ENCODE results near the gene M1AP. TPM values are rescaled to one million over a fixed set of nuclear protein-coding genes. Genes with fewer than 3 reads are reported as not detected.
A peak's percentile ranks its signal among the peaks of the same experiment; 100 is the strongest.

Gene M1AP
- total and polyA plus RNA-seq, 10 donors, result 0.26 to 2.0 (median 0.65) TPM

GRCh38 chr2:74531666-74532065, 116.5 kb downstream of the M1AP start:
- peaks cover 0 to 51% (median 29%) of the 10 kb centered on the region in 6 donors for H3K36me3 ChIP-seq
- peak; percentile 63 for DNase-seq
- H3K4me1 ChIP-seq, result peaks cover 20 to 52% (median 38%) of the 10 kb centered on the region in 6 donors
- H3K27ac ChIP-seq, result peak overlapping the region in 5 of 8 donors; percentile 27 to 97 (median 94)
- TF ChIP-seq POLR2AphosphoS5 (IDR thresholded peaks at IDR 0.05) (no peak), CTCF (IDR thresholded peaks at IDR 0.05 in 8 of 11, conservative IDR thresholded peaks at IDR 0.05 in 3 of 11) (no peak), POLR2A (IDR thresholded peaks at IDR 0.05) (no peak)
- WGBS, 5 donors, result 64 to 69% (median 68%) methylated on average over 7 of the region's 7 CpGs
- no peaks in the 10 kb centered on the region for H3K9me3 ChIP-seq
- H3K4me3 ChIP-seq, result peak overlapping the region in 1 of 8 donors; percentile 86
- intact Hi-C loops (cut with DNase I; ENCODE audit: low total_unique reads), result no loop called here
- H3K27me3 ChIP-seq (replicated peaks in 1 of 7), result no peaks in the 10 kb centered on the region

GRCh38 chr2:74530239-74531187, 117.6 kb downstream of the M1AP start:
- TF ChIP-seq POLR2A (IDR thresholded peaks at IDR 0.05) (peak in 1 of 3 donors; percentile 5), POLR2AphosphoS5 (IDR thresholded peaks at IDR 0.05) (peak; percentile 59 to 74 (median 74)), CTCF (IDR thresholded peaks at IDR 0.05 in 8 of 11, conservative IDR thresholded peaks at IDR 0.05 in 3 of 11) (no peak)
- Histone ChIP-seq H3K4me3 (peak overlapping the region; percentile 83 to 98 (median 89)), H3K4me1 (peaks cover 20 to 59% (median 38%) of the 10 kb centered on the region in 6 donors), H3K9me3 (no peaks in the 10 kb centered on the region), H3K27me3 (replicated peaks in 1 of 7) (no peaks in the 10 kb centered on the region), H3K27ac (peak overlapping the region; percentile 90 to 98 (median 95)), H3K36me3 (peaks cover 0 to 63% (median 40%) of the 10 kb centered on the region in 6 donors)
- peak; percentile 93 for DNase-seq
- intact Hi-C loops (cut with DNase I; ENCODE audit: low total_unique reads), result no loop called here
- 1 to 3% (median 2%) methylated on average over 45 to 54 of the region's 54 CpGs for WGBS, 5 donors

GRCh38 chr2:74529357-74530238, 118.5 kb downstream of the M1AP start, which contains the start of the genes AUP1 and HTRA2:
Gene AUP1, minus strand, starts transcription at chr2:74529706. Its CDS starts 77 bp downstream, at chr2:74529629.
Gene HTRA2, plus strand, starts transcription at chr2:74529933. Its CDS starts 74 bp downstream, at chr2:74530007.
- Histone ChIP-seq H3K27me3 (replicated peaks in 1 of 7) (no peaks in the 10 kb centered on the region), H3K4me1 (peaks cover 20 to 59% (median 38%) of the 10 kb centered on the region in 6 donors), H3K27ac (peak within 1 kb of the TSS; percentile 90 to 98 (median 95)), H3K9me3 (no peaks in the 10 kb centered on the region), H3K36me3 (peaks cover 0 to 72% (median 43%) of the 10 kb centered on the region in 6 donors), H3K4me3 (peak within 1 kb of the TSS; percentile 83 to 98 (median 89))
- TF ChIP-seq POLR2A (IDR thresholded peaks at IDR 0.05), result peak in 1 of 3 donors; percentile 66
- TF ChIP-seq POLR2AphosphoS5 (IDR thresholded peaks at IDR 0.05), result peak; percentile 94 to 98 (median 95)
- peak in 5 of 11 experiments; percentile 8 to 33 (median 27) for TF ChIP-seq CTCF (IDR thresholded peaks at IDR 0.05 in 8 of 11, conservative IDR thresholded peaks at IDR 0.05 in 3 of 11)
- 0 to 1% (median 0%) methylated on average over 33 to 87 of the region's 87 CpGs for WGBS, 5 donors
- intact Hi-C loops (cut with DNase I; ENCODE audit: low total_unique reads), result no loop called here
- DNase-seq, result peak; percentile 100

Measured in spleen (tissue), 11 donors.